VCaP (cell line): ENCODE data around the gene KIF12.
A peak's percentile ranks its signal among the peaks of the same experiment; 100 is the strongest.

ENCODE experiments used
- H3K27ac ChIP-seq: fragments of 450-650 bp; 2 replicates; pipeline ENCODE4 v1.5.1; 2017
- CTCF ChIP-seq: fragments of 450-650 bp; conservative IDR thresholded peaks from 2 replicates; pipeline ENCODE4 v1.5.1; 2017; ENCODE audit warnings: mild to moderate bottlenecking, moderate library complexity

The KIF12 gene

GRCh38 chr9:114121227-114122135, 22.4 kb upstream of the KIF12 start:
- peak overlapping the region; percentile 86 for H3K27ac ChIP-seq
- no peak for TF ChIP-seq CTCF

GRCh38 chr9:114120192-114121014, 21.3 kb upstream of the KIF12 start:
- no peak for TF ChIP-seq CTCF
- peak overlapping the region; percentile 86 for H3K27ac ChIP-seq

- TF ChIP-seq CTCF, result no peak
- peak overlapping the region; percentile 86 for H3K27ac ChIP-seq
Observed at GRCh38 chr9:114119242-114120191, 20.4 kb upstream of the KIF12 start.

- H3K27ac ChIP-seq, result peak overlapping the region; percentile 86
- TF ChIP-seq CTCF, result no peak
Observed at GRCh38 chr9:114117996-114118830, 19.1 kb upstream of the KIF12 start.

- TF ChIP-seq CTCF, result no peak
- H3K27ac ChIP-seq, result peak overlapping the region; percentile 86
Observed at GRCh38 chr9:114117614-114117995, 18.5 kb upstream of the KIF12 start.

- H3K27ac ChIP-seq, result no peak overlapping the region
- no peak for TF ChIP-seq CTCF
Observed at GRCh38 chr9:114116126-114116747, 17.1 kb upstream of the KIF12 start.
